HG02588 (cell line): Measurements from ENCODE around the gene ZNRF1.
"Not testable (repeated sequence)": the region's sequence is repeated elsewhere in the genome, so short reads cannot be mapped to it uniquely, and the experiment has no call there.

ENCODE experiments used
- ATAC-seq: cut with Tn5 transposase; IDR thresholded peaks from one replicate; pipeline ENCODE4 v1.9.1; 2021; ENCODE audit warnings: mild to moderate bottlenecking, moderate library complexity; ENCODE audit not compliant: unreplicated experiment

ZNRF1 gene

DNA sequence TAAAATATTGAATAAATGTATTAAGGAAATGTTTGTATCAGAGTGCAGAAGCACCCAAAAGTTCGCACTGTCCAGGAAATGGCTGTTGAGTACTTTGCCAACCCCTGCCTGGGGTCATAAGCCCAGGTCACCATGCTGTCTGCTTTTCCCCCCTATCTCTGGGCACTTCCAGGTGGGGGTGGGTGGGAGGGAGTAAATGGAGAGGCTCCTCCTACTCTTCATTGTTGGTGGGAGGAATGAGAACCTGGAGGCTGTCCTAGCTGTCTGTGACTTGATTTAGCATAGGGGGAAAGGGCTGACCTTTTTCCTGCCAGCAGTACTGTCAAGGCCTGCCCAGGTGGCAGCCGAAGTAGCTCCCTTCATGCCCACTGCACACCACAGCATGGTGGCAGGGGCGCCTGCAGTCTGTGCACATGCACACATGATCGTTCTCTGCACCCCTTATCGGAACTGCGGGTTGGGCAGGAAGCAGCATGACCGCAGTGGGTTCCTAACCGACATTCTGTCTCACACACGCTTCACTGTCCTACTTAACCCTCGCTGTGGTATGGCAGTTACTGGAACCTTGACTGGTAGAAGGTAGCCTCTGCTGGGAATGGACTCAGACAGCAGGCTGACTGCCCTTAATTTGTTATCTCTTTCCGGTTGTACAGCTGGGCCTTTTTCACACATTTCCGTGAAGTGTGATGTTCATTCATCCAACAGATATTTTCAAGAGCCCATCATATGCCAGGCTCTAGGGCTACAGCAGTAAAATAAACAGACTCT lies 76.3 kb downstream of the ZNRF1 start:
- ATAC-seq, result peak; percentile 97

DNA sequence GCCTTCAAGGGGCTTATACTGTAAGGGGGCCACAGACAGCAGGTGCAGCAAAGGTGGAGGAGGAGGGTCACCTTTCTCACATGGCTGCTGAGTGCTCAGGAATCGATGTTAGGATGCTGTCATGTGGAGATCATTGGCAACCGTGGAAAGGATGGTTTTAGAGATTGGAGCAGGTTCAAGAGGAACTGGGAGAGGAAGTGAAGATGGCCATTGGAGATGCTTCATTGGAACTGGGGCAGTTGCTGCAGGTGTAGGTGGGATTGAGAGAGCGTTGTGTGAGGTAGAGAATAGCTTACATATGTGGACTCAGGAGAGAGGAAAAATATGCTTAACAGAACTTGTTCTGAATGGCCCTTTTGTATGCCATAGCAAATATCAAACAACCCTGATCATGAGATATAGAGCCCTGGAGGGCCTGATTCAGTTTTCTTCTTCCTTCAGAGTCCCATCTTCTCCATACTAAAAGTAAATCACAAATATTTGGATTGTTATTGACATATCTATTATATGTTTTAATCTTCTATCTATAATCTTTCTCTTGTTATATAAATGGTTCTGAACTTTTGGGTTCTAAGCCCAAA lies 77.0 kb downstream of the ZNRF1 start:
- no peak for ATAC-seq

DNA sequence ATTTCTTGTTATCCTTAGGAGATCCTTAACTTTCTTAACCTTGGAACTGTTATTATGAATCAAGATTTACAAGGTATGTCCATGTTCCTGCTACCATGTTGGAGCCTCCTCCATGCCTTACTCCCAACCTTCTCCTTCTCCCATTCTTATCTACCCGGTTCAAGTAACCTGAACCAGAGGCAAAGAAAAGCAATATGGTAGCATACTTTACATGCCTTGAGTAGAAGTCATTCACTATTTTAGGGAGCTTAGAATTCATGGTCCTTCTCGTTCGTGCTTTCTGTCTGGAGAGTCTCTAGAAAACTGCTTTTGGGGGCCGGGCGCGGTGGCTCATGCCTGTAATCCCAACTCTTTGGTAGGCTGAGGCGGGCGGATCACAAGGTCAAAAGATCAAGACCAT lies 80.1 kb downstream of the ZNRF1 start:
- ATAC-seq, result no peak

DNA sequence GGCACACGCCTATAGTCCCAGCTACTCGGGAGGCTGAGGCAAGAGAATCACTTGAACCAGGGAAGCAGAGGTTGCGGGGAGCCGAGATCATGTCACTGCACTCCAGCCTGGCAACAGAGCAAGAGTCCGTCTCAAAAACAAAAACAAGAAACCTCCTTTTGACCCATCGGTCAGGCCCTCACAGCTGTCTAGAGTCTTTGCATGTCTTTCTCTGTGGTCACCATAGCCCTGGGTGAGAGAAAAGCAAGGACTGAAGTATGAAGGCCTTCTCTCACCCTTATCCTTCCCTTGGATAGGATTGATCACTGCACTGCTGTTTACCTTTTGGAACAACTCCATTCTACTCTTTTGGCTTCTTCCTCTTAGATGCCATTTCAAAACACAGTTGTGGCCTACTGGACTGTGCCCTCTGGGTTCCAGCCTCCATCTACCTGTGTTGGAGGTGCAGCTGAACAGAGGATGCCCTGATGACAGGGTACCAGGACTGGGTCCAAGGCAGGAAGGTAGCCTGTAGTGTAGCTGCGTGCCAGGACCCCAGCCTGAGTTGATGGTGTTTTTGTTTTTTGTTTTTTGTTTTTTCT lies 80.6 kb downstream of the ZNRF1 start:
- ATAC-seq, result no peak

DNA sequence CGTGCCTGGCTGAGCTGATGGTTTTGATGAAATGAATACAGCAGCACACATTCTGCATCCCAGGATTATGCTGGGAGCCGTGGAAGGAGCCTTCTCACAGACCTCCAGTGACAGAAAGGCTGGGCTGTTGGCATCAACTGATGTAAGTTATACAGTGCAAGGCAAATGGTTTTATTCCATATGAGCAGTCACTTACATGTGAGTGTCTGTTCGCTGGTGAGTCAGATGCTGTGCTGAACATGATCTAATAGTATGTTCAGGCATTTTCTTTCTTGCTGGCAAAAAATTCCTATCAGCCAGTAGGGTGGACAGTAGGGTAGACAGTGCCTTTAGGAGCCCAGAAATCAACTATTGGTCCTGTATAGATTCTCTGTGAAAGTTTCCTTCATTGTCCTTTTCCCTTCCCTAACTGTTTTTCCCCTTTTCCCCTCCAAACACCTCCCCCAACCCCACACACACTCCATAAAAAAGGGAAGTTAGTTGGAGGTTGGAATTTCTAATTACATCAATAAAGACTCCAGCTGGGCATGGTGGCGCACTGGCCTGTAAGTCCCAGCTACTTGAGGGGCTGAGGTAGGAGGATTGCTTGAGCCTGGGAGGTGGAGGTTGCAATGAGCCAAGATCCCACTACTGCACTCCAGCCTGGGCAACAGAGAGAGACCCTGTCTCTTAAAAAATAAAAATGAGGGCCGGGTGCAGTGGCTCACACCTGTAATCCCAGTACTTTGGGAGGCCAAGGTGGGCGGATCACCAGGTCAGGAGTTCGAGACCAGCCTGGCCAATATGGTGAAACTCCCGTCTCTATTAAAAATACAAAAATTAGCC lies 81.6 kb downstream of the ZNRF1 start:
- ATAC-seq, result no peak

DNA sequence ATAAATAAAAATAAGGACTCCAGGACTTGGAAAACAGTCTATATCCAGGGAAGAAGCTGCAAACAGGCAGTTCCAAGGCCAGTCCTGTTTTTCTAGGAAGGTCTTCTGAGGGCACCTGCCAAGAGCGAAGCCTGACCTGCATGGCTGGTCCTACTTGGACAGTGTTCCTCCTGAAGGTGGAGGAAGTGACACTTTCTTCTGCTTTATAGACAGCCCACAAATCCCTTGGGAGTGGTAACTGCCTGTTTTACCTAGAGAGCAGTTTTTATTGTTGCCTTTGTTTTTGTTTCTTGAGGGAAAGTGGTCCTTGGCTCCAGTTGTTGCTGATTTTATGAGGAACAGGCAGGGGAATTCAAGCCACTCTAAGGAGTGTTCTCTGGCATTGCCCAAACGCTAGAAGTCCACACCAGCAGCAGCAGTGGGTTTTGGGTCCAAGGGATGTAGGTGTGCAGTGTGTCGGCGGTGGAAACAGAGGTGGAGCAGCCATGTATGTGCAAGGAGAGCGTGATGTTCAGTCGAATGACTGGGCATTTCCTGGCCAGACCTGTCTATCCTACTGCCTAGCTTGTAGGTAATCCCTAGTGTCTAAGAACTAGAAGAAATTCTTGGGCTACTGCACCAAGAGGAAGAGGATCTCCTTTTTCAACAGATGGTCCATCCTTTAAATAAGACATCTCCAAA lies 82.5 kb downstream of the ZNRF1 start:
- ATAC-seq, result no peak

DNA sequence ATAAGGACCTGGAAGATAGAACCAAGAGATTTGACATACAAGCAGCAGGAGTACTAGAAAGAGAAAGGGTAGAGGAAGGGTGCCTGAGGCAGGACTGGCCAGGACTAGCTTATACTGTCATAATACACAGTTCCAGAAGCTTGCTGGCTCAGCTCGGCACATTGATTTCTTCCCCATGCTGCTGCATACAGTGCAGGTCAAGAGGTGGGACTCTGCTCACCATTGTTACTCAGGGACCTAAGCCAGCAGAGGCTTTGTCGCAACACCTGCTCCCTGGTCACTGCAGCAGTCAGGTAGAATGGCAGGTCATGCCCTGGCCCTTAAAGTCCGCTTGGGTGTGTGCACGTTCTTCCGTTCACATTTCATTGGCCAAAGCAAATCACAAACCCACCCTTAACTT lies 85.0 kb downstream of the ZNRF1 start:
- ATAC-seq, result no peak

DNA sequence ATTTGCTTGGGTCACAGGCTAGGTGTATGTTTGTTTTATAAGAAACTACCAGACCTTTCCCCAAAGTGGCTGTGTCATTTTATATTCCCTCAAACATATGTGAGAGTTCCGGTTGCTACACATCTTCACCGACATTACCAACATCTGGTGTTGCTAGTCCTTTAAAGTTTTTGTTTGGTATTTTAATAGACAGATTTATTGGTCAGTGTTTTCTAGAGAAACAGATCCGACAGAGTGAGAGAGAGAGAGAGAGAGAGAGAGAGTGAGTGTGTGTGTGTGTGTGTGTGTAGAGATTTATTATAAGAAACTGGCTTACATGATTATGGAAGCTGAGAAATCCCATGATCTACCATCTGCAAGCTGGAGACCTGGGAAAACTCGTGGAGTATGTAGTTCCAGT lies 86.7 kb downstream of the ZNRF1 start:
- no peak for ATAC-seq

DNA sequence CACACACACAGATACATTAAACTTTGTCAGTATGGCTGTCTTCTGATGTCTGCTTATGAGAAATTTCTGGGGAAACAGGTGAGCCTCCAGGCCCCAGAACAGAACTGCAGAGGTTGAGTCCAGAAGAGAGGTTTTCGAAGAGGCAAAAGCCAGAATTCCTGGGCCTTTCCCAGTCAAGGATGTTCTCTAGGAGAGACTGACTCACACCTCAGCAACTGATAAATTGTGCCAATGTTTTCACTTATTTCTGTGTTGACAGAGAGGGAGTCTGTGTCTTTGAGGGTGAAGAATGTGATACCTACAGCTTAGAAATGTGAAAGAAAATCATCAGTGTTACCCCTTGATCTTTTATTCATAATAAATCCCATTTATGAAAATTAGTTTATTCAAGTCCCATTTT lies 87.5 kb downstream of the ZNRF1 start:
- no peak for ATAC-seq

DNA sequence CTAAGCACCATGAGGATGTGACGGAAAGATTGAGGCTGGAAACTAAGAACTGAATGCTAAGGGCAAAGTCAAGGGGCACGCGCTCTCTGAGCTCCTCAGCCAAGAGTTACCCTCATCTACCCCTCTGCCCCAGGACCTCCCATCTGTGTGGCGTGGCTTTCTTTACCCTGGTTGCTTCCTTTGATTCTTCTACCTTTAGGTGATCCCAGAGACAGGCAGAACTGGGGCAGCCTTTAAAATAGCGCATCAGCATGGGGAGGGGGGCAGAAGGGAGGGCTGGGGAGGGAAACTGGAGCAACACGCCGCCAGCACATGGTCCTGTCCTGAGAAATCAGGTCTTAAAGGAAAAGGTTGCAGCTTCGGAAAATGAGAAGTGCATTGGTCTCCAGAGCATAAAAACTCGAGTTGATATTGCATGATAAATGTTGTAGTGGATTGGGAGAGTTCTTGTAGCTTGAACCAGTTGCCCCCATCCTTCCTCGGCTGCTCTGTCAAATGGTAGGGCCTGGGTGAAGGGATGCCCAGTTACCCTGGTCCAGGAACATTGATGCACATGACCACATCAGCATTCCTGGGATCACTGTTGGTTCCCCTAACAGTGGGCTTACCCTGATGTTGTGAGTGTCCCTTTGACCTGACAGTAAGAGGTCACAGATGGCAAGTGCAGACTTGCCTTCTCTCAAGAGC lies 88.0 kb downstream of the ZNRF1 start:
- ATAC-seq, result no peak

DNA sequence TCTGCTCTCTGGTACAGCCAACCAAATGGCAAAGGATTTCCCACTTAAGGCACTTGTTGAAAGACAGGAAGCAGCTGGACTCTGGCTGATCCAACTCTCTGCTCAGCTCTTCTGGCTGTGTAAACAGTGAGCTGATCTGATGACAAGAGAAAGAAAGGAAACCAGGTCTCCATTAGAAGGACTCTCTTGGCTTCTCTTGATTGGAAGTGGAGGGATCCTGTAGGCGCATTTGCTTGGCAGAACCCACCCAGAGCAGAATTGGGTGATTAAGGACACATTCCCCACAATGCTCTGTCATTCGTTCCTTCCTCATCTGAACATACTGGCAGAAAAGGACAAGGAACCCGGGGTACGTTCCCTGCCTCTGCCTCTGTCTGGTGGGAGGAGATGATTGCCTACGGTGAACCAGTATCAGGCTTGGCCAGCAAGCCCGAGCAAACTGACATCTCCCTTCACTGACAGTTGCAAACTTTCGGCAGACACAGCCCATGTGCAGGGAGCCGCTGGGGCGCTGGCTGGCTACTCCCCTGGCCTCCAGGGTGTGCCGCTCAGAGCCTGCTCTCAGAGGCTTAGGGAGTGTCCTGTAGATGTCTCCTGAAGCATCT lies 88.7 kb downstream of the ZNRF1 start:
- no peak for ATAC-seq

DNA sequence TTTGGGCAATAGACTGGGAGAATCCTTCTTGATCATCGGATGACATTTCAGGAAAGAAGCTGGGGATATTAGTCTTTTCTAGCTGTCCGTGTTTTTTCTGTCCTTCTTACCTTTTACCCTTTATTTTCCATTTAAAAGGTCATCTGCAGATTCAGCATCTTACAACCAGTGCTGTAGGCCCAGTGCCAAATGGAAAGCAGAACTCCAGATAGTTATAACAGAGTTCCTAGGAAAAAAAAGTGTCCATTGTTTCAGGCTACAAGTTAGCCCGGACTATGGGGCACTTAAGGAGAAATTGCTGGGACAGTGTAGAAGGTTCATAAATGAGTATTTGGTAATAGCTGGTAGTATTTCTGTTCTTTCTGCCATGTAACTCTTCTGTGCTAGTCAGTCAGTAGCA lies 89.4 kb downstream of the ZNRF1 start:
- ATAC-seq, result no peak

DNA sequence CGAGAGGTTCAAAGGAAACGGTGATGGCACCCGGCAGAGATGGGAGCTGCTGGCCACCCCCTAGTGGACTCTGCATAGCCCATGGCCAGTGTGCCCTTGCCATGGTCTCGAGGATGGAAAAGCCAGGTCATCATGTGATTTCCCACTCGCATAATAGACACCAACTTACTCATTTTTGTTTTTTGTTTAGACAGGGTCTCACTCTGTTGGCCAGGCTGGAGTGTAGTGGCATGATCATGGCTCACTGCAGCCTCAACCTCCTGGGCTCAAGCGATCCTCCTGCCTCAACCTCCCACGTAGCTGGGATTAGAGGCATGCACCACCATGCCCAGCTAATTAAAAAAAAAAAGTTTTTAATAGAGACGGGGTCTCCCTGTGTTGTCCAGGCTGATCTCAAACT lies 90.1 kb downstream of the ZNRF1 start:
- no peak for ATAC-seq

DNA sequence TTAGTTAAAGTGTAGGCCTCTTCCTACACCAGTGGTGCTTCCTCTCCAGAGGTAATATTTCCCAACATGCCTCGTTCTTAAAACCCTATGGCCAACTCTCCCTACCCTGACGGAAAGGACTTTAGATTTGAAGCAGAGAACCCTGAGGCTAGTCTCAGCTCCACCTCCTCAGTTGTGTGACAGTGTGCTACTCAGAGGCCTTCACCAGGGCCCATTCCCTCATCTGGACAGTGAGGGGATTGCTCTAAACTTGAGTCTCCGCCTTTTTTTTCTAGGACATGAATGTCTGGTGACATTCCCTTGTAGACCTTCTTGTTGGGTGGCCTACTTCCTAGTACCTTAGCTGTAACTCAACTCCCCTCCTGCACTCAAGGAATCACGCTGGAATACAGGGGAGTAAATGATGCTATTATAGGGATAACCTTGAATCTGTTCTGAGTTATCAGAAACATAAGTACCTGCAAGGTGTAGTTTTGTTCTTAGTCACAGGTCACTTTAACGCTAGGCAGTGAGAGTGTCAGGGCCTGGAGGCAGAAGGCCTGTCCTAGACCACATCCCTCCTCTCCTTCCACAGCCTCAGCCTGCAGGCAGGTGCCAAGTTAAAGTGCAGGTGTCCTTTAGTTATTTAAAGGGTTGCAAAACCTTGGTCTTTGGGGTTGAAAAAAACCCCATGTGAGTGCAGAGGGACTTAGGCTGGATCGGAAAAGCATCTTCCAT lies 90.8 kb downstream of the ZNRF1 start:
- ATAC-seq, result no peak

DNA sequence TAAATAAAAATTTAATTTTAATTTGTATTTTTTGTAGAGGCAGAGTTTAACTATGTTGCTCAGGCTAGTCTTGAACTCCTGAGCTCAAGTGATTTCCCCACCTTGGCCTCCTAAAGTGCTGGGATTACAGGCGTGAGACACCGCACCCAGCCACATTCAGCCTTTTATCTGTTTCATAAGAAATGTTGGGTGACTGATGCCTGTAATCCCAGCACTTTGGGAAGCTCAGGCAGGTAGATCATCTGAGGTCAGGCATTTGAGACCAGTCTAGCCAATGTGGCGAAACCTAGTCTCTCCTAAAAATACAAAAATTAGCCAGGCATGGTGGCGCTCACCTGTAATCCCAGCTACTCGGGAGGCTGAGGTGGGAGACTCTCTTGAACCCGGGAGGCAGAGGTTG lies 92.1 kb downstream of the ZNRF1 start:
- not testable (repeated sequence) for ATAC-seq

DNA sequence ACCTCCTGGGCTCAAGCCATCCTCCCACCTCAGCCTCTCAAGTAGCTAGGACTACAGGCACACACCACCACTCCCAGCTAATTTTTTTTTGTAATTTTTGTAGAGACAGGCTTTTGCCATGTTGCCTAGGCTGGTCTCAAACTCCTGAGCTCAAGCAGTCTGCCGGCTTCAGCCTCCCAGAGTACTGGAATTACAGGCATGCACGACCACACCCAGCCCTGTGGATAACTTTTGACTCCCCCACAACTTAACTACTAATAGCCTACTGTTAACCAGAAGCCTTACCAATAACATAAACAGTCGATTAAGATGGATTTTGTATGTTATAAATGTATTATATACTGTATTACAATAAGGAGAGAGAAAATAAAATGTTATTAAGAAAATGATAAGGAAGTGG lies 92.8 kb downstream of the ZNRF1 start:
- not testable (repeated sequence) for ATAC-seq

DNA sequence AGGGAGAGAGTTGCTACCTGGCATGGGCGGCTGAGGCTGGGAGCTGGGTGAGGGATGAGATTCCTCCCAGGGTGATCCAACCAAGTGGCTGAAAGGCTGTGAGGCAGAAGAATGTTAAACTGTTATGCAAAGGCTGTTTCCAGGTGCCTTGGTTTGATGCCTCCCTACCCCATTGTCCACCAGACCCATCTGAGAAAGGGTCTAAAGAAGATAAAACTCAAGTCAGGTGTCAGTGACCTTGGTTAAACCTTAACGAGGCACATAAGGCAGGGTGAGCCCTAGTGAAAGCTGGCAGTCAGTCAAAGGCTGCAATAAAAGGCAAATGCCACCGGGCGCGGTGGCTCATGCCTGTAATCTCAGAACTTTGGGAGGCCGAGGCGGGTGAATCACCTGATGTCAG lies 94.0 kb downstream of the ZNRF1 start:
- no peak for ATAC-seq

DNA sequence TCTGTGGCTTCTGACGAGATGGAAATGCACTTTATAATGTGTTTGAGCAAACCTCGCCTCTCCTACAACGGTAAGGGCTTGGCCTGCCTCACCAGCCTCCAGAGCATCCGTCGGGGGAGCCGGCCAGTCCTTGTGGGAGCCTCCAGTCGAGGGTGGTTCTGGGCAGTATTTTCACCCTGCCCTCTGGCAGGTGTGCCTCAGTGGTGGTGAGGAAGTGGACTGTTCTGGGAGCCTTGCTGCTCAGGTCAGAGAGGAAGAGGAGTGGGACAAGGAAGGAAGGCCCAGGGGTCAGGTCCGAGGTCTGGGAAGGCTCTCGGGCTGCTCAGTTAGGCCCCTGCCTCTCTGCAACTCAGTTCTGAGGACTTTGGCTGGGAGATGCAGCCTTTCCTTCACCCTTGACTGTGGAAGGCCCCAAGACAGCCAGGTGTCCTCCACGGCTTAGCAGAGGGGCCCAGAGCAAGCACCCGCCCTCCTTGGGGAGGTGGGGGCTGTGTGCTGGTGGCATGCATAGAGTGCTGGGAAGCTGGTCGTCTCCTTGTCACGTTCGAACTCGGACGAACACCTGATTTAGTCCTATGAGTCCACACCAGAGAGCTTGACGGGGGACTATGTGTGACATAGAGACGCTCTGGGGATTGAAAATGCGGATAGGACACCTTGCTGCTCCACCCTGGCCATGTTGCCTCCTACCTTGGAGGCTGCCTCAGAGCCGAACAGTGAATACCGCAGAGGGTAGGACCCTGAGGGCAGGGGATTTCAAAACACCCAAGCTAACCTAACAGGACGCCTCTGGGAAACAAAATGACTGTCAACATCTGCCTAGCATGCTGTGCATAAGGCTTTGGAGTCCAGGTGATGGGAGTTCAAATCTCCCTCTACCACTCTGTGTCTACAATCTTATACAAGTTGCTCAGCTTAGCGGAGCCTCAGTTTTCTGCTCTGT lies 95.0 kb downstream of the ZNRF1 start:
- ATAC-seq, result no peak
